ENCODE results near the gene OR2AG2.

Gene OR2AG2

GRCh38 chr11:6724013-6724412 lies 47.8 kb downstream of the OR2AG2 start:
- H3K27me3 ChIP-seq (ENCODE audit: control insufficient read depth in 2 of 2, insufficient read depth in 2 of 2, low read length in 2 of 2), result no peaks in the 10 kb centered on the region
- H3K9me3 ChIP-seq (ENCODE audit: control insufficient read depth in 2 of 2, low read length in 2 of 2), result no peaks in the 10 kb centered on the region
- no peak overlapping the region for H3K4me3 ChIP-seq (ENCODE audit: low read length in 2 of 2)
- no peak overlapping the region for H3K9ac ChIP-seq (ENCODE audit: low read depth in 1 of 2, low read length in 2 of 2)
- H3K4me1 ChIP-seq (ENCODE audit: control insufficient read depth in 2 of 2, insufficient read depth in 2 of 2, low read length in 2 of 2), result no peaks in the 10 kb centered on the region
- peaks cover 0 to 2% of the 10 kb centered on the region in 2 donors for H3K36me3 ChIP-seq (ENCODE audit: control insufficient read depth in 2 of 2, insufficient read depth in 2 of 2, low read length in 2 of 2)
- no peak overlapping the region for H3K27ac ChIP-seq (ENCODE audit: low read depth in 2 of 2, low read length in 2 of 2)

- Histone ChIP-seq H3K27me3 (ENCODE audit: control insufficient read depth in 2 of 2, insufficient read depth in 2 of 2, low read length in 2 of 2) (no peaks in the 10 kb centered on the region), H3K9ac (ENCODE audit: low read depth in 1 of 2, low read length in 2 of 2) (no peak overlapping the region), H3K9me3 (ENCODE audit: control insufficient read depth in 2 of 2, low read length in 2 of 2) (no peaks in the 10 kb centered on the region), H3K27ac (ENCODE audit: low read depth in 2 of 2, low read length in 2 of 2) (no peak overlapping the region), H3K4me1 (ENCODE audit: control insufficient read depth in 2 of 2, insufficient read depth in 2 of 2, low read length in 2 of 2) (no peaks in the 10 kb centered on the region), H3K36me3 (ENCODE audit: control insufficient read depth in 2 of 2, insufficient read depth in 2 of 2, low read length in 2 of 2) (peaks cover 0 to 2% of the 10 kb centered on the region in 2 donors), H3K4me3 (ENCODE audit: low read length in 2 of 2) (no peak overlapping the region)
These were observed 50.4 kb downstream of the OR2AG2 start for GRCh38 chr11:6721343-6721742.

- no peaks in the 10 kb centered on the region for H3K9me3 ChIP-seq (ENCODE audit: control insufficient read depth in 2 of 2, low read length in 2 of 2)
- H3K27me3 ChIP-seq (ENCODE audit: control insufficient read depth in 2 of 2, insufficient read depth in 2 of 2, low read length in 2 of 2), result no peaks in the 10 kb centered on the region
- H3K36me3 ChIP-seq (ENCODE audit: control insufficient read depth in 2 of 2, insufficient read depth in 2 of 2, low read length in 2 of 2), result peaks cover 0 to 2% of the 10 kb centered on the region in 2 donors
- H3K27ac ChIP-seq (ENCODE audit: low read depth in 2 of 2, low read length in 2 of 2), result no peak overlapping the region
- H3K9ac ChIP-seq (ENCODE audit: low read depth in 1 of 2, low read length in 2 of 2), result no peak overlapping the region
- no peak overlapping the region for H3K4me3 ChIP-seq (ENCODE audit: low read length in 2 of 2)
- no peaks in the 10 kb centered on the region for H3K4me1 ChIP-seq (ENCODE audit: control insufficient read depth in 2 of 2, insufficient read depth in 2 of 2, low read length in 2 of 2)
These were observed 52.2 kb downstream of the OR2AG2 start for GRCh38 chr11:6719576-6719975.

DNA sequence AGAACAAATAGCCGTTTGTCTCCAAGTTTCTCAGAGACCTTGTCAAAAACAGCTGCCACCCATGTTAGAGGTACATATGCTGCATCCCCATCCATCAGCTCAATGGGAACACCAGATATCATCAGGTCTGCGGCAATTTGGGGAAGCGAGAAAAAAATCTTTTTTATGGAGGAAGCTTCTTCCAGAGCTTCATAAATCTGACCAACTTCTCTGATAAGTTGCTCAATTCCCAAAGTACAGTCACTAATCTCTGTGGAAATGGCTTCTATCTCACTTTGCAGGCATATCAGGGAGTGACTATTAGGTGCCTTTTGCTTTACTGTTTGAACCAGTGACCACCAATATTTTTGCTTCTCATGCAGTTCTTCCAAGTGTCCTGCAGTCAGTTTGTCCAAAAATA lies 54.4 kb downstream of the OR2AG2 start:
- H3K9me3 ChIP-seq (ENCODE audit: control insufficient read depth in 2 of 2, low read length in 2 of 2), result no peaks in the 10 kb centered on the region
- H3K27me3 ChIP-seq (ENCODE audit: control insufficient read depth in 2 of 2, insufficient read depth in 2 of 2, low read length in 2 of 2), result no peaks in the 10 kb centered on the region
- H3K36me3 ChIP-seq (ENCODE audit: control insufficient read depth in 2 of 2, insufficient read depth in 2 of 2, low read length in 2 of 2), result no peaks in the 10 kb centered on the region
- H3K4me1 ChIP-seq (ENCODE audit: control insufficient read depth in 2 of 2, insufficient read depth in 2 of 2, low read length in 2 of 2), result no peaks in the 10 kb centered on the region
- no peak overlapping the region for H3K4me3 ChIP-seq (ENCODE audit: low read length in 2 of 2)
- no peak overlapping the region for H3K27ac ChIP-seq (ENCODE audit: low read depth in 2 of 2, low read length in 2 of 2)
- no peak overlapping the region for H3K9ac ChIP-seq (ENCODE audit: low read depth in 1 of 2, low read length in 2 of 2)
